HG03432 (cell line): ENCODE results near the gene GNGT2.
"Not testable (repeated sequence)": the region's sequence is repeated elsewhere in the genome, so short reads cannot be mapped to it uniquely, and the experiment has no call there.

Experiments used
- ATAC-seq: cut with Tn5 transposase; IDR thresholded peaks from one replicate; pipeline ENCODE4 v1.9.1; 2021; ENCODE audit warnings: mild to moderate bottlenecking, moderate library complexity; ENCODE audit not compliant: unreplicated experiment

GNGT2 gene

DNA sequence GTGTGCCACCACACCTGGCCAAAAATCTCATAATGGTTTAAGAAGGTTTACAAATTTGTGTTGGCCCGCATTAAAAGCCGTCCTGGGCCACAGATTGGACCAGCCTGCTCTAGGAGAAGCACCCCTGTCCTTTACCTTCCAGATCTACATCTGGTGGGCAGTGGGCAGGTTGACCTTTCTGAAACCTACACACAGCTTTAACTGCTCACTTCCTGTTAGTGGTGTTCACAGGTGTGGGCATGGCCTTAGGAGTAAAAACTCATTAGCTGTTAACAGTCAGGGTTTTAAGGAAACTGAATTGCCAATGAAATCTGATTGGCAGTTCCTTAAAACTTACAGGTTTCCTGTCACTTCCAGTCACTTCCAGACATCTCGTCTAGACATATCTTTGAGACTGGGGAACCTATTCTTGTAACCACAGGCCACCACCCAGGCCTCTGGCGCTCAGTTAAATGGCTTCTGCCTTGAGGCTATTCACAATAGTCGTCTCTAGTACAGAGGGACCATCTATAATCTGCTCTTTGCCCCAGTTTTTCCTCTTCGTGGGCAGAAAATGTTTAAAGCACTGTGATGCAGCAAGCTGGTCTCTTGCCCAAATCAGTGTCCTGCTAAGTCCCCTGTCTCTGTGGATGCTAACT, 29.3 kb downstream of the GNGT2 start:
- ATAC-seq: no peak

DNA sequence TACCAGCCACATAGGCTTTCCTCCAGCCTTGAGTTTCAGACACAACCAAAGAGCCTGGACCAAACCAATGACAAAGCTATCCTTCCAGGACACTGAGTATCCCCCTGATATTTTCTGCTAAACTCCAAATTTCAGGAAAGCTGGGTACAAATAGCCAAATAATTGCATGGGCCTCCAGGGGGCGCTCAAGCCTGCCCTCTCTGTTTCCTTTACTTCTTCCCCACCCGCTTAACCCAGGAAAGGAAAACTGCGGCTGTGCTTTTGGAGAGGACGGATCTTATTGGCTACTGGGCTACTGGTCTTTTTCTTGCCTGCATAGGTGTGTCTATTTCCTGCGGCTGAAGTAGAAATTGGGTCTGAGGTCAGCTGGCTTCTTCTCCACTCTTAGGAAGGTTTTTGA, 30.1 kb downstream of the GNGT2 start:
- no peak for ATAC-seq

DNA sequence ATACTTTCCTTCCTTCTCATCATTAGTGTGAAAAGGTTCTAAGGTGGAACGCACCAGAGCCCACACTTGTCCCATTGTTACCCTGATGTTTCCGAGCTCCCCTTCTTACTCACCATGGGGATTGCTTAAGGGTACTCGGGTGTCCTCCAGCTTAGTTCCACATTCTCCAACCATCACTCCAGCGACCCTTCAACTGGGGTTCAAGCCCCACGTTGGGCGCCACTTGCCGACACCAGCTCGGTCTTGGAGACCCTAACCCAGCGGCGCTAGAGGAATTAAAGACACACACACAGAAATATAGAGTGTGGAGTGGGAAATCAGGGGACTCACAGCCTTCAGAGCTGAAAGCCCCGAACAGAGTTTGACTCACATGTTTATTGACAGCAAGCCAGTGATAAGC, 34.4 kb downstream of the GNGT2 start:
- ATAC-seq: not testable (repeated sequence)

DNA sequence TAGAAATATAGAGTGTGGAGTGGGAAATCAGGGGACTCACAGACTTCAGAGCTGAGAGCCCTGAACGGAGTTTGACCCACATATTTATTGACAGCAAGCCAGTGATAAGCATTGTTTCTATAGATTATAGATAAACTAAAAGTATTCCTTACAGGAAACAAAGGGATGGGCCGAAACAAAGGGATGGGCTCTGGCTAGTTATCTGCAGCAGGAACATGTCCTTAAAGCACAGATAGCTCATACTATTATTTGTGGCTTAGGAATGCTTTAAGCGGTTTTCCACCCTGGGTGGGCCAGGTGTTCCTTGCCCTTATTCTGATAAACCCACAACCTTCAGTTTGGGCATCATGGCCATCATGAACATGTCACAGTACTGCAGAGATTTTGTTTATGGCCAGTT, 39.7 kb downstream of the GNGT2 start:
- ATAC-seq: not testable (repeated sequence)

DNA sequence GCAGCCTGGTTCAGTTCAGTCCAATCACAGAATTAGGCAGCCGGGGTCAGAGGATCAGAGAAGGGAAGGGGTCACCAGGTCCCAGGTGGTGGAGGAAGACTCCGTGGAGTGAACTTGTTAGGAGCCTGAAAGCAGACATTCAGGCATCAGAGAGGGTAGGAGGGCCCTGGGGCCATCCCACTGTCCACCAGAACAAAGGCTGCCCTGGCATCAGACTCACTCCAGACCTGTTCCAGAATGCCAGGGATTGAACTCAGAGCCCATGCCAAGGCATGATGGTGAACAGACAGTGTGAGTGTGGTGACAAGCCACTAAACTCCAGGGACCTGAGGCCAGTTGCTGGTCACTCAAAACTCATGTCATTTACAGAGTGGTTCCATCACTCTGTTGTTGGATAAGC, 40.2 kb downstream of the GNGT2 start:
- ATAC-seq: no peak

DNA sequence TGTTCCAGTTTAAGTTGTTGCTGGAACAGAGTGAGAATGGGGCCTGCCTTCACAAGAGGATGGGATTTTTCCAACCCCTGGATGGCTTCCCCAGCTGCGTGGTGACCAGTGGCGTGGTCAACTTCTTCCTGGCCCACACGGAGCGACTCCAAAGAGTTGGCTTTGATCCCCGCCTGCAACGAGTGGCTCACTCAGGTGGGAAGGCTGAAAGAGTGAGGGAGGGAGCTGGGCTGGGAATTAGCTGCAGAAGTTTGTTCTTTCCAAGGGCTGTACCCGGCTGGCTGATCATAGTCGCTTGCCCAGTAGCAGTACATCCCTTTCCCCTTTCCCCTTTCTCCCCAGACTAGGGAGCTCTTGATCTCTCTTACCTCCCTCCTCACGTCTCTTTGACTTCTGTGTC, 41.7 kb downstream of the GNGT2 start:
- ATAC-seq: no peak

DNA sequence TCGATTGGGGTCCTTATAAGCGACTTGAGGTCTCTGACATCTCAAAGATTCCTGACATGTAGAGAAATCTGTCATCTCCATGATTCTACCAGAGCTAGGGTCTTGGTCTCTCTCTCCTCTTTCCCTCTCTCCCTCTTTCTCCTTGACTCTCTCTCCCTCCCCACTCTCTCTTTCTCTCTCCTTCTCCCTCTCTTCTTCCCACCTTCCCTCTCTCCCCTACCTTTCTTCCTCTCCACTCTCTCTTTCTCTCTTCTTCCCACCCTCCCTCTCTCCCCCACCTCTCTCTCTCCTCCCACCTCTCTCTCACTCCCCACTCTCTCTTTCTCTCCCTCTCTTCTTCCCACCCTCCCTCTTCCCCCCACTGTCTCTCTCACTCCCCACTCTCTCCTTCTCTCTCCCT, 45.2 kb downstream of the GNGT2 start:
- no peak for ATAC-seq

DNA sequence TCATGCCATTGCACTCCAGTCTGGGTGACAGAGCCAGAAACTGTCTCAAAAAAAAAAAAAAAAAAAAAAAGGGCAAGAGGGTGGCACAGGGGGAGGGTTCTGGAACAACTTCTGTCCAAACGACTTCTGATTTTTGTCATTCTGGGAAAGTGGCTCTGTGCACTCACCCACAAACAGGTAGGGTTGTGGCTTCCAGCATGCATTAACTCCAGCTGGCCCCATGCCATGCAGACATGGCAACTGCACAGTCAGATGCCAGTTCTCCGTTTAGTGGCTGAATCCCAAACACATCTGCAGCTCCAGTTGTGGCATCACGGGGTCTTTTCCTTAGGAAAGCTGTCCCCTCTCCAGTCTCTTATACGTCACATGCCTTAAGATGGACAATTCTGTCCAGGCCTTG, 47.5 kb downstream of the GNGT2 start:
- ATAC-seq: no peak

DNA sequence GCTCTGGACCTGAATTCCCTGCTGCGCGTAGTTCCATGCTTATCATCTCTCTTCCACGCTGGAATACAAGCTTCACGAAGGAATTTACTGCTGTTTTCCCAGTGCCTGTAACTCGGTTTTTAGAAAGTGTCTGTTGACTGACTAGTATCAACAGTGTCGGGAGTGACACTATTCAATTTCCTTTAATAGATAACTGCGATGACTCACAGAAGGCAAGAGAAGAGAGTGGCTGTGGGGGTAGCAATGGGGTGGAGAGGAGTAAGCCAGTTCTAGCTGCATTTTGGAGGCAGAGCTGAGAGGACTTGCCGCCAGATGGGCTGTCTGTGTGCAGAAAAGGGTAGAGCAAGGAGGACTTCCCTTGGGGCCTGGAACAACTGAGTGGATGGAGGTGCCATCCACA, 52.6 kb downstream of the GNGT2 start:
- ATAC-seq: no peak

DNA sequence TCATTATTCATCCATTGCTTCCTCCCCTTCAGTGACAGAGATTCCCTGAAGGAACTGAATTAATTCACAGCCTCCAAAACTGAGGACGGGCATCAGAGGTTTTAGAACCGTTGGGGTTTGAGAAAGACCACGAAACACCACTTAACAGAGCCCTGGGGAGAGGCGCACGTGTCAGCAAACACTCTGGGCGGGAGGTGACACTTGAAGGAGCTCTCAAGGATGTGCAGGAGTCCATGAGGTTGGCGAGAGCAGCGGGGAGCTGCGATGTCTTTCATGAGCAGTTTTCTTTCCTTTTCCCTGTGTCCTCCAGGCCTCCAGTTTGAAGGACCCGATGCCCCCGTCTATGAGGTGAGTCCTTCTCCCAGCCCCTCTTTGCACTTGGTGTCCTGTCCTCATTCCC, 54.1 kb downstream of the GNGT2 start:
- ATAC-seq: no peak
